OCI-LY1 (cell line): ENCODE data around the gene MTMR8.

ENCODE experiments used
- EZH2 ChIP-seq: fragments of 200-600 bp; sonication (generic), shearing (Covaris generic); IDR thresholded peaks from 2 replicates; pipeline ENCODE4 v1.8.0; 2017; ENCODE audit warnings: borderline replicate concordance, mixed run types, mild to moderate bottlenecking, antibody characterized with exemption, low read length, moderate library complexity, mixed read lengths
- TF ChIP-seq, protein P1 (sequence below): fragments of 200-600 bp; sonication (generic), shearing (Covaris generic); IDR thresholded peaks from 2 replicates; pipeline ENCODE4 v1.5.1; 2017; ENCODE audit warnings: mild to moderate bottlenecking, antibody characterized with exemption, low read length, moderate library complexity, mixed read lengths

DNA sequence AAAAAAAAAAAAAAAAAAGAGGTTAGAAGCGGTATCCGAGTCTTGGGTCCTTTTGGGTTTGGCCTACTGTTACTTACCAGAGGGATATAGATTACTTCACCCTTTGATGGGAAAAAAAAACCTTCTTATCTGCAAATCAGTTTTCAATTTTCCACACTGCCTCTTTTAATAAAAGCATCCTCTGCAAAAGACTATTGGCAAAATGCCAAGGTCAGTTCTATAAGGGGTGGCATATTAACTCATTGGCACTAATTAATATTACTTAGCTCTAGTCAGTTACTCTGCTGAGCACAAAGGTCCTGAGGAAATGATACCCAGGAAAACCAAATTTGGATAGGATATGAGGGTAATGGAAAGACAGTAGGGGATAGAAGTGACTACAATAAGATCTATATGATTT is 44.3 kb upstream of the MTMR8 start:
- TF ChIP-seq, protein P1, sequence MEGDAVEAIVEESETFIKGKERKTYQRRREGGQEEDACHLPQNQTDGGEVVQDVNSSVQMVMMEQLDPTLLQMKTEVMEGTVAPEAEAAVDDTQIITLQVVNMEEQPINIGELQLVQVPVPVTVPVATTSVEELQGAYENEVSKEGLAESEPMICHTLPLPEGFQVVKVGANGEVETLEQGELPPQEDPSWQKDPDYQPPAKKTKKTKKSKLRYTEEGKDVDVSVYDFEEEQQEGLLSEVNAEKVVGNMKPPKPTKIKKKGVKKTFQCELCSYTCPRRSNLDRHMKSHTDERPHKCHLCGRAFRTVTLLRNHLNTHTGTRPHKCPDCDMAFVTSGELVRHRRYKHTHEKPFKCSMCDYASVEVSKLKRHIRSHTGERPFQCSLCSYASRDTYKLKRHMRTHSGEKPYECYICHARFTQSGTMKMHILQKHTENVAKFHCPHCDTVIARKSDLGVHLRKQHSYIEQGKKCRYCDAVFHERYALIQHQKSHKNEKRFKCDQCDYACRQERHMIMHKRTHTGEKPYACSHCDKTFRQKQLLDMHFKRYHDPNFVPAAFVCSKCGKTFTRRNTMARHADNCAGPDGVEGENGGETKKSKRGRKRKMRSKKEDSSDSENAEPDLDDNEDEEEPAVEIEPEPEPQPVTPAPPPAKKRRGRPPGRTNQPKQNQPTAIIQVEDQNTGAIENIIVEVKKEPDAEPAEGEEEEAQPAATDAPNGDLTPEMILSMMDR = no peak
- TF ChIP-seq EZH2 = no peak
